ENCODE results near the gene ACOD1.
"Not testable (repeated sequence)": the region's sequence is repeated elsewhere in the genome, so short reads cannot be mapped to it uniquely, and the experiment has no call there.

GRCh38 chr13:76959734-76960133, 11.4 kb downstream of the ACOD1 start:
- TF ChIP-seq, protein P1, sequence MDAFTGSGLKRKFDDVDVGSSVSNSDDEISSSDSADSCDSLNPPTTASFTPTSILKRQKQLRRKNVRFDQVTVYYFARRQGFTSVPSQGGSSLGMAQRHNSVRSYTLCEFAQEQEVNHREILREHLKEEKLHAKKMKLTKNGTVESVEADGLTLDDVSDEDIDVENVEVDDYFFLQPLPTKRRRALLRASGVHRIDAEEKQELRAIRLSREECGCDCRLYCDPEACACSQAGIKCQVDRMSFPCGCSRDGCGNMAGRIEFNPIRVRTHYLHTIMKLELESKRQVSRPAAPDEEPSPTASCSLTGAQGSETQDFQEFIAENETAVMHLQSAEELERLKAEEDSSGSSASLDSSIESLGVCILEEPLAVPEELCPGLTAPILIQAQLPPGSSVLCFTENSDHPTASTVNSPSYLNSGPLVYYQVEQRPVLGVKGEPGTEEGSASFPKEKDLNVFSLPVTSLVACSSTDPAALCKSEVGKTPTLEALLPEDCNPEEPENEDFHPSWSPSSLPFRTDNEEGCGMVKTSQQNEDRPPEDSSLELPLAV (CRISPR knock-in tag; conservative IDR thresholded peaks at IDR 0.05; ENCODE audit: low read depth), result not testable (repeated sequence)
- not testable (repeated sequence) for TF ChIP-seq POLR2AphosphoS5 (IDR thresholded peaks at IDR 0.05; ENCODE audit: low read depth, low read length); PHB2 (IDR thresholded peaks at IDR 0.05; ENCODE audit: partially characterized antibody); SATB2 (CRISPR knock-in tag; IDR thresholded peaks at IDR 0.05); CREM (IDR thresholded peaks at IDR 0.05); CREM (CRISPR knock-in tag; IDR thresholded peaks at IDR 0.05); SRY (CRISPR knock-in tag; IDR thresholded peaks at IDR 0.05)
- TF ChIP-seq, protein P2, sequence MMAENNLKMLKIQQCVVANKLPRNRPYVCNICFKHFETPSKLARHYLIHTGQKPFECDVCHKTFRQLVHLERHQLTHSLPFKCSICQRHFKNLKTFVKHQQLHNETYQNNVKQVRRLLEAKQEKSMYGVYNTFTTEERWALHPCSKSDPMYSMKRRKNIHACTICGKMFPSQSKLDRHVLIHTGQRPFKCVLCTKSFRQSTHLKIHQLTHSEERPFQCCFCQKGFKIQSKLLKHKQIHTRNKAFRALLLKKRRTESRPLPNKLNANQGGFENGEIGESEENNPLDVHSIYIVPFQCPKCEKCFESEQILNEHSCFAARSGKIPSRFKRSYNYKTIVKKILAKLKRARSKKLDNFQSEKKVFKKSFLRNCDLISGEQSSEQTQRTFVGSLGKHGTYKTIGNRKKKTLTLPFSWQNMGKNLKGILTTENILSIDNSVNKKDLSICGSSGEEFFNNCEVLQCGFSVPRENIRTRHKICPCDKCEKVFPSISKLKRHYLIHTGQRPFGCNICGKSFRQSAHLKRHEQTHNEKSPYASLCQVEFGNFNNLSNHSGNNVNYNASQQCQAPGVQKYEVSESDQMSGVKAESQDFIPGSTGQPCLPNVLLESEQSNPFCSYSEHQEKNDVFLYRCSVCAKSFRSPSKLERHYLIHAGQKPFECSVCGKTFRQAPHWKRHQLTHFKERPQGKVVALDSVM (CRISPR knock-in tag; IDR thresholded peaks at IDR 0.05), result not testable (repeated sequence)
